ENCODE data around the gene BIRC2. TPM values are rescaled to one million over a fixed set of nuclear protein-coding genes. Genes with fewer than 3 reads are reported as not detected.

Gene BIRC2
- total RNA-seq, 1 donor from 2014 or later = 44.8 TPM

DNA sequence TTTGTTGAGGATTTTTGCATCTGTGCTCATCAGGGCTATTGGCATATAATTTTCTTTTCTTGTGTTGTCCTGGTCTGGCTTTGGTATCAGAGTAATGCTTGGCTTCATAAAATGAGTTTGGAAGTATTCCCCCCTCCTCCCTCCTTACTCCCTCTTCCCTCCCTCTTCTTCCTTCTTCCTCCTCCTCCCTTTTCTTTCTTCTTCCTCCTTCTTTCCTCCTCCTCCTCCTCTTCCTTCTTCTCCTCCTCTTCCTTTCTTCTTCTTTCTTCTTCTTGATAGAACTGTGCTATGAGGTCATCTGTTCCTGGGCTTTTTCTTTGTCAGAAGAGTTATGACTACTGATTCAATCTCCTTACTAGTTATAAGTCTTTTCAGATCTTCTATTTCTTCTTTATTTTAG lies 10.1 kb downstream of the BIRC2 start:
- Mint-ChIP-seq H3K27ac (ENCODE audit: unreplicated experiment) (no peak overlapping the region), H3K4me1 (ENCODE audit: low read depth, unreplicated experiment) (no peaks in the 10 kb centered on the region), H3K36me3 (ENCODE audit: unreplicated experiment) (peaks cover 19% of the 10 kb centered on the region), H3K9me3 (ENCODE audit: unreplicated experiment) (peaks cover 6% of the 10 kb centered on the region), H3K27me3 (ENCODE audit: unreplicated experiment) (peaks cover 2% of the 10 kb centered on the region), H3K4me3 (ENCODE audit: unreplicated experiment) (no peak overlapping the region)
- DNase-seq = no peak
- TF ChIP-seq, protein P1, sequence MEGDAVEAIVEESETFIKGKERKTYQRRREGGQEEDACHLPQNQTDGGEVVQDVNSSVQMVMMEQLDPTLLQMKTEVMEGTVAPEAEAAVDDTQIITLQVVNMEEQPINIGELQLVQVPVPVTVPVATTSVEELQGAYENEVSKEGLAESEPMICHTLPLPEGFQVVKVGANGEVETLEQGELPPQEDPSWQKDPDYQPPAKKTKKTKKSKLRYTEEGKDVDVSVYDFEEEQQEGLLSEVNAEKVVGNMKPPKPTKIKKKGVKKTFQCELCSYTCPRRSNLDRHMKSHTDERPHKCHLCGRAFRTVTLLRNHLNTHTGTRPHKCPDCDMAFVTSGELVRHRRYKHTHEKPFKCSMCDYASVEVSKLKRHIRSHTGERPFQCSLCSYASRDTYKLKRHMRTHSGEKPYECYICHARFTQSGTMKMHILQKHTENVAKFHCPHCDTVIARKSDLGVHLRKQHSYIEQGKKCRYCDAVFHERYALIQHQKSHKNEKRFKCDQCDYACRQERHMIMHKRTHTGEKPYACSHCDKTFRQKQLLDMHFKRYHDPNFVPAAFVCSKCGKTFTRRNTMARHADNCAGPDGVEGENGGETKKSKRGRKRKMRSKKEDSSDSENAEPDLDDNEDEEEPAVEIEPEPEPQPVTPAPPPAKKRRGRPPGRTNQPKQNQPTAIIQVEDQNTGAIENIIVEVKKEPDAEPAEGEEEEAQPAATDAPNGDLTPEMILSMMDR (IDR thresholded peaks at IDR 0.05; ENCODE audit: partially characterized antibody, unreplicated experiment) = no peak

DNA sequence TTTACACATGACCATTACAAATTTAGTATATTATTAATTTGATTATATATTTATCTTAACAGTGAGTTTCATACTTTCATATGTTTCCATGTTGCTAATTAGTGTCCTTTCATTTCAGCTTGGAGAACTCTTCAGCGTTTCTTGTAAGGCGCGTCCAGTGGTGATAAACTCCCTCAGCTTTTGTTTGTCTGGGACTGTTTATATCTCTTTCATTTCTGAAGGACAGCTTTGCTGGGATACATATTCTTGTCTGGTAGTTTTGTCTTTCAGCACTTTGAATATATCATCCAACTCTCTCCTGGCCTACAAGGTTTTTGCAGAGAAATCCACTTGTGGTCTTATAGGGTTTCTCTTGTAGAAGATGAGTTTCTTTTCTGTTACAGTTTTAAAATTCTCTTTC lies 12.4 kb downstream of the BIRC2 start:
- no peaks in the 10 kb centered on the region for H3K4me1 Mint-ChIP-seq (ENCODE audit: low read depth, unreplicated experiment)
- H3K27ac Mint-ChIP-seq (ENCODE audit: unreplicated experiment) = no peak overlapping the region
- H3K27me3 Mint-ChIP-seq (ENCODE audit: unreplicated experiment) = peaks cover 2% of the 10 kb centered on the region
- TF ChIP-seq, protein P1 (IDR thresholded peaks at IDR 0.05; ENCODE audit: partially characterized antibody, unreplicated experiment) = no peak
- peaks cover 19% of the 10 kb centered on the region for H3K36me3 Mint-ChIP-seq (ENCODE audit: unreplicated experiment)
- H3K9me3 Mint-ChIP-seq (ENCODE audit: unreplicated experiment) = peaks cover 6% of the 10 kb centered on the region
- H3K4me3 Mint-ChIP-seq (ENCODE audit: unreplicated experiment) = no peak overlapping the region
- no peak for DNase-seq

DNA sequence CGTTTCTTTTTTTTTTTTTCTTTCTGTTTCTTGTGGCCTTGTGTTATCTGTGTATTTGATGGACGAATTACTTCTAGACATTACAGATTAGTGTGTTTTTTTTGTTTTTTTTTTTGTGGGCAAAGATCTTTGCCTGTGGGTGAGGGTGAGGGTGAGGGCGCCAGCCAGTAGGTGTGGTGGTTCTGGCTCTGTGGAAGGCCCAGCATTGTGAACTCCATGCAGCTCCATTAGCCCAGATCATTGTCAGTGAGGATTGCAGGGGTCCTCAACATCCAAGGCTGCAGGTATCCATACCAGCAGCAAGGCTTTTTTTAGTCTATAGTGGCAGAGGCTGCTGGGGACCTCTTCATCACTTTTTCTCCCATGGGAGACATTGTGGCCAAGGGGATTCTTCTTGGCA lies 13.7 kb downstream of the BIRC2 start:
- H3K4me3 Mint-ChIP-seq (ENCODE audit: unreplicated experiment) = no peak overlapping the region
- peaks cover 2% of the 10 kb centered on the region for H3K27me3 Mint-ChIP-seq (ENCODE audit: unreplicated experiment)
- TF ChIP-seq, protein P1 (IDR thresholded peaks at IDR 0.05; ENCODE audit: partially characterized antibody, unreplicated experiment) = no peak
- no peak overlapping the region for H3K27ac Mint-ChIP-seq (ENCODE audit: unreplicated experiment)
- no peak for DNase-seq
- H3K9me3 Mint-ChIP-seq (ENCODE audit: unreplicated experiment) = peaks cover 6% of the 10 kb centered on the region
- H3K36me3 Mint-ChIP-seq (ENCODE audit: unreplicated experiment) = peaks cover 14% of the 10 kb centered on the region
- no peaks in the 10 kb centered on the region for H3K4me1 Mint-ChIP-seq (ENCODE audit: low read depth, unreplicated experiment)

DNA sequence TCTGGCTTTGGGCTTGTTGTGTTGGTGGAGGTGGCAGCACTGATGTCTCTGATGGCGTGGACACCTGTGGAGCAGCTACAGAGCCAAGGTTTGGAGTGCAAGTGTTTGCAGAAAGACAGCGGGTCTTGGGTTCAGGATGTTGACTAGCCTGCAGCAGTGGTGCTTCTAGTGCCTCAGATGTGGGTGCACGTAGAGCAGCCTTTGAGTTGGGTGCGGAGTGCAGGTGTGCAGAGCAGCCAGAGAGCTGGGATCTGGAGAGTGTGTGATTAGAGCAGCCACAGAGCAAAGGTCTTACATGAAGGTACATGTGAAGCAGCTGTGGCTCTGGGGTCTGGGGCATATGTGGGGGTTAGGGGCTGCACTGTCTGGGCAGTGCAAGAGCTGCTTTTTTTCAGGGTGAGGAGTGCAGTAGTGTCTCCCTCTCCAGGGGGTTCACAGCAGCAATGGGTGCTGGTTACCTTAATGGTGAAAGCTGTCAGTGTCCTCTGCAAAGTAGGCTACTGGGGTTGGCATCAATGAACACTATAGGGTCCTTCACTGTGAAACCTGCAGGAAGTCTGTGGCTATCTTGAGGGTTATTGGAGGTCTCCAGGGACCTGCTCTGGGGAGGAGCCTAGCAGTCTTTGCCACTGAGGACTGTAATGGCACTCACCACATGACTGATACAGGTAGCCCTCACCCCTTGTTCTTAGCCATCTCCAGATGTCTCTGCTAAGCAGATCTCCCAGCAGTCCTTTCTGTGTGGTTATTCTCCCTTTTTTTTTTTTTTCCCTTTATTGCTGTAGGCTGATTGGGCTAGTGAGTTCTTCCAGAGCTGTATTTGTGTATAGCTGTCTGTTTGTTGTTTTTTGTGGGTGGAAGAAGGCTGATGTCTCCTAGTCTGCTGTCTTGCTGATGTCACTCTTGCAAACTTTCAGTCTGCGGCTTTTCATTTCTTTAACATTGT lies 14.3 kb downstream of the BIRC2 start:
- Mint-ChIP-seq H3K36me3 (ENCODE audit: unreplicated experiment) (peaks cover 12% of the 10 kb centered on the region), H3K27ac (ENCODE audit: unreplicated experiment) (no peak overlapping the region), H3K4me1 (ENCODE audit: low read depth, unreplicated experiment) (no peaks in the 10 kb centered on the region), H3K4me3 (ENCODE audit: unreplicated experiment) (no peak overlapping the region), H3K27me3 (ENCODE audit: unreplicated experiment) (peaks cover 2% of the 10 kb centered on the region), H3K9me3 (ENCODE audit: unreplicated experiment) (peaks cover 6% of the 10 kb centered on the region)
- no peak for DNase-seq
- TF ChIP-seq, protein P1 (IDR thresholded peaks at IDR 0.05; ENCODE audit: partially characterized antibody, unreplicated experiment) = no peak

DNA sequence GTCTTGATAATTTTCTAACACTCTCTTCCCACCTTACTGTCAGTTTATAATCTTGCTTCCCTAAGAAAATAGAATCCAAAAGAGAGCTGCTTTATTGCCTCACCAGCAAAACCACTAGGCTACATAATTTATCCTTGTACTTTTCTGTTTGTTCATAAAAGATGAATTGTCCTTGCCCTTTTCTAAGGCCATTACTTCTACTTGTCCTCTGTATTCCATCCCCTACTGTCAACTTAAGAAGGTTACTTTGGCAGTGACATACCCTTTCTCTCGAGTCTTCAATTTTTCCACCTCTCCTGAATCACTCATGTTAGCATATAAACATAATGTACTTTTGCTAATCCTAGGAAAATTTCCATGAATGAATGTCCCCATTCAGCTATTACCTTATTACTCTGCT lies 18.0 kb downstream of the BIRC2 start:
- no peak for DNase-seq
- Mint-ChIP-seq H3K27ac (ENCODE audit: unreplicated experiment) (no peak overlapping the region), H3K27me3 (ENCODE audit: unreplicated experiment) (peaks cover 2% of the 10 kb centered on the region), H3K9me3 (ENCODE audit: unreplicated experiment) (peaks cover 6% of the 10 kb centered on the region), H3K36me3 (ENCODE audit: unreplicated experiment) (peaks cover 17% of the 10 kb centered on the region), H3K4me3 (ENCODE audit: unreplicated experiment) (no peak overlapping the region), H3K4me1 (ENCODE audit: low read depth, unreplicated experiment) (no peaks in the 10 kb centered on the region)
- TF ChIP-seq, protein P1 (IDR thresholded peaks at IDR 0.05; ENCODE audit: partially characterized antibody, unreplicated experiment) = no peak
